ES-I3 (cell line): Measurements from ENCODE around the gene CABP1.

Source experiments
- H3K36me3 ChIP-seq: 2 replicates; pipeline ENCODE4 v1.6.1; 2013; ENCODE audit warnings: mild to moderate bottlenecking, low read length, control low read depth, moderate library complexity; ENCODE audit not compliant: insufficient read depth
- H3K4me1 ChIP-seq: 2 replicates; pipeline ENCODE4 v1.6.1; 2013; ENCODE audit warnings: mild to moderate bottlenecking, control low read depth, low read length; ENCODE audit not compliant: insufficient read depth
- H3K9ac ChIP-seq: 2 replicates; pipeline ENCODE4 v1.6.1; 2013; ENCODE audit warnings: low read depth, mild to moderate bottlenecking, low read length, moderate library complexity
- H3K9me3 ChIP-seq: 2 replicates; pipeline ENCODE4 v1.6.1; 2013; ENCODE audit warnings: mild to moderate bottlenecking, low read length, moderate library complexity; ENCODE audit not compliant: control insufficient read depth, insufficient read depth

CABP1 gene

GRCh38 chr12:120708651-120709050 lies 68.2 kb downstream of the CABP1 start:
- no peak overlapping the region for H3K9ac ChIP-seq
- peaks cover 6% of the 10 kb centered on the region; the same call in 1 of the 2 replicates for H3K4me1 ChIP-seq
- H3K36me3 ChIP-seq = no peaks in the 10 kb centered on the region
- no peaks in the 10 kb centered on the region for H3K9me3 ChIP-seq

- H3K36me3 ChIP-seq = 0 out of 2 replicates have a peak, but pooled peaks cover 4% of the 10 kb centered on the region
- peaks cover 6% of the 10 kb centered on the region; the same call in 1 of the 2 replicates for H3K4me1 ChIP-seq
- H3K9ac ChIP-seq = peak within 1 kb of the TSS; percentile 93
- no peaks in the 10 kb centered on the region for H3K9me3 ChIP-seq
Measured at GRCh38 chr12:120710031-120710804, 69.8 kb downstream of the CABP1 start, which contains the start of gene UNC119B. UNC119B (plus strand) TSS chr12:120710458; CDS start chr12:120710475, 17 bp downstream.

- peak overlapping the region; percentile 93 for H3K9ac ChIP-seq
- 0 out of 2 replicates have a peak, but pooled peaks cover 4% of the 10 kb centered on the region for H3K36me3 ChIP-seq
- no peaks in the 10 kb centered on the region for H3K9me3 ChIP-seq
- peaks cover 6% of the 10 kb centered on the region; the same call in 1 of the 2 replicates for H3K4me1 ChIP-seq
Measured at GRCh38 chr12:120710805-120711296, 70.4 kb downstream of the CABP1 start.

GRCh38 chr12:120711411-120711810 lies 71.0 kb downstream of the CABP1 start:
- Histone ChIP-seq H3K4me1 (peaks cover 6% of the 10 kb centered on the region; the same call in 1 of the 2 replicates), H3K9ac (peak overlapping the region; percentile 93), H3K9me3 (no peaks in the 10 kb centered on the region)

GRCh38 chr12:120712610-120713009 lies 72.2 kb downstream of the CABP1 start:
- Histone ChIP-seq H3K36me3 (peaks cover 11% of the 10 kb centered on the region), H3K9ac (no peak overlapping the region), H3K9me3 (no peaks in the 10 kb centered on the region), H3K4me1 (peaks cover 6% of the 10 kb centered on the region; the same call in 1 of the 2 replicates)

More at GRCh38 chr12:120711411-120711810, 71.0 kb downstream of the CABP1 start:
- H3K36me3 ChIP-seq = 0 out of 2 replicates have a peak, but pooled peaks cover 4% of the 10 kb centered on the region

GRCh38 chr12:120713861-120714482 lies 73.5 kb downstream of the CABP1 start:
- no peak overlapping the region for H3K9ac ChIP-seq
- H3K4me1 ChIP-seq = peaks cover 6% of the 10 kb centered on the region; the same call in 1 of the 2 replicates
- H3K9me3 ChIP-seq = no peaks in the 10 kb centered on the region
- peaks cover 17% of the 10 kb centered on the region for H3K36me3 ChIP-seq
